ENCODE measurements around the gene PIGC.

DNA sequence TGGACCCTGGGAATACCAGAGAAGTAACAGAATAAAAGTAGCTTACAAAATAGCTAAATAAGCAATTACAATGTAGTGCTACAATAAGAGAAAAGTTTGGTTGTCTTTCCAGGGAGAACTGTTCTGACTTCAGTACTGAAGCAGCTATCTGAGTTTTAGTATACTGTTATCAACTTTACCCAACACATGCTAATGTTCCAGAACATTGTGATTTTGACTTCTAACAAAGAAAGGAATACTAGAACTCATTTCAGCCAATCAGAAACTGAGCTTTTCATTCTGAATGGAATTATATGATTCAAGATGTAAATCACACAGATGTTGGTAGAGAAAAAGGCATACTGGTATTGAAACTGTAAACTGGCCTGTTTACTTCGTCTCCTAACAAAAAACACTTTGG is 23.5 kb downstream of the PIGC start, which contains the start of gene C1orf105:
- TF ChIP-seq EZH2 (IDR thresholded peaks at IDR 0.05; ENCODE audit: insufficient read depth, poor library complexity, severe bottlenecking), result no peak
- TF ChIP-seq EZH2phosphoT487 (IDR thresholded peaks at IDR 0.05; ENCODE audit: insufficient read depth, low read depth), result no peak
